GM12892 (cell line): ENCODE measurements around the gene CACNA1C.

Source experiments
- POLR2AphosphoS5 ChIP-seq: IDR thresholded peaks from 2 replicates; pipeline ENCODE4 v1.6.1; 2011; ENCODE audit warnings: low read depth, low read length, control low read depth
- TAF1 ChIP-seq: IDR thresholded peaks from 2 replicates; pipeline ENCODE4 v1.6.1; 2011; ENCODE audit warnings: low read depth, mild to moderate bottlenecking, control low read depth, low read length, borderline replicate concordance

DNA sequence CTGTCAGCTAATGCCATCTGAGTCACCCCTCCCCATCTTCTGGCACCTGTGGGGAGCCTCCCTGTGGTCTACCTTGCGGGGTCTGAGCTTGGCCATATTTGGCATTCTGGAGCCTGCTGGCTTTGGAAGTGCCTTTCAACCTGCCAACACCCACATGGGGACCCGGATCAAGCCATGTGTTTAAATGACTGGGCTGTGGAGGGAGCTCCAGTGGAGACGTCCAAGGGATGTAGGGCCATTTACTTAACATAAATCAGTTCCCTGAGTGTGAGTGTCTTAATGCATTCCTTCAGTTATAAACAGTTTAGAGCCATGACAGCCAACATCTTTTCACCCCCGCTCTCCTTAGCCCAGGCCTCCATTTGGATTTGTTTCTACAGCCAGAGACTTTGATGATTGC is 22.0 kb downstream of the CACNA1C start:
- TF ChIP-seq POLR2AphosphoS5, result no peak
- TF ChIP-seq TAF1, result no peak
